ENCODE measurements around the gene CACNA1H.

CACNA1H gene

DNA sequence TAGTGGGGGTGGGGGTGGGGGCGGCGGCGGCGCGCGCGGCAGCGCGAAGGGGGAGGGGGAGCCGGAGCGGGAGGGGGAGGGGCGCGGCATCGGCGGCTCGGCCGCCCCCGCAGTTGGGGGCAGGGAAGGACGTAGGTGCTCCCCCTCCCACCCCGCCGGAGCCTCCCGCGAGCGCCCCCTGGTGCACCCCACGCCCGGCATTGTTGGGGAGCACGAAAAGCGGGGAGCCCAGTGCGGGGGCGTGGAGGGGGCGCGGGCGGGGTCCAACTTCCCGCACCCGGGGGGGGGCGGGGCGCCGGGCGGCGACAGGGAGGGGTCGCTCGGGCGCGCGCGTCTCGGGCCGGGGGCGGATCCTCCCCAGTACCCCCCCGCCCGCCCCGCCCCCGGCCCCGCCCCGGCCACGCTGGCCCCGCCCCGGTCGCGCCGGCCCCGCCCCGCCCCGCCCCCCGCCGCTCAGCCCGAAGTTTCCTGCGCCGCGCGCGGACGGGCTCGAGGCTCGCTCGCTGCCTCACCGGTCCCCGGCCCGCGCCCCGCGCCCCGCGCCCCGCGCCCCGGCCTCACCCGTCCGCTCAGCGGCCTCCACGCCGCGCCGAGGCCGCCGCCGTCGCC, at the start of gene CACNA1H:
Gene CACNA1H (plus strand): TSS at position 456 of the 609 bp plus-strand sequence. CDS start 632 bp downstream, outside the sequence.
- peak; percentile 33 for DNase-seq (ENCODE audit: low read depth)

DNA sequence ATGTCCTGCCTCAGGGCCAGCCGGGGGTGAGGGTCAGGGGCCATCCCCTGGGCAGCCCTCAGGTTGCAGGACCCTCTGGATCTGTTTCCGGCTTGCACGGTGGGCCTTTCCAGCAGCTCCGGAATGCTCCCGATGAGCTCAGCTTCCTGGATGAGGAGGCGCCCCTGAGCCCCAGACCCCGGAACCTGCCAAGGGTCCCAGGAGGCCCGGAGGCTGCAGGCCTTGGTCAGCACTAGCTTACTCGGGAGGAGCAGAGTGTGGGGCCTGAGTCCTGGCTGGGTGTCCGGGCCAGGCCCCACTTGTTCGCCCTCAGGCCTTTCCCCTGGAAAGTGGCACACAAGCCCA, 49.3 kb upstream of the CACNA1H start:
- DNase-seq (ENCODE audit: low read depth) = no peak

DNA sequence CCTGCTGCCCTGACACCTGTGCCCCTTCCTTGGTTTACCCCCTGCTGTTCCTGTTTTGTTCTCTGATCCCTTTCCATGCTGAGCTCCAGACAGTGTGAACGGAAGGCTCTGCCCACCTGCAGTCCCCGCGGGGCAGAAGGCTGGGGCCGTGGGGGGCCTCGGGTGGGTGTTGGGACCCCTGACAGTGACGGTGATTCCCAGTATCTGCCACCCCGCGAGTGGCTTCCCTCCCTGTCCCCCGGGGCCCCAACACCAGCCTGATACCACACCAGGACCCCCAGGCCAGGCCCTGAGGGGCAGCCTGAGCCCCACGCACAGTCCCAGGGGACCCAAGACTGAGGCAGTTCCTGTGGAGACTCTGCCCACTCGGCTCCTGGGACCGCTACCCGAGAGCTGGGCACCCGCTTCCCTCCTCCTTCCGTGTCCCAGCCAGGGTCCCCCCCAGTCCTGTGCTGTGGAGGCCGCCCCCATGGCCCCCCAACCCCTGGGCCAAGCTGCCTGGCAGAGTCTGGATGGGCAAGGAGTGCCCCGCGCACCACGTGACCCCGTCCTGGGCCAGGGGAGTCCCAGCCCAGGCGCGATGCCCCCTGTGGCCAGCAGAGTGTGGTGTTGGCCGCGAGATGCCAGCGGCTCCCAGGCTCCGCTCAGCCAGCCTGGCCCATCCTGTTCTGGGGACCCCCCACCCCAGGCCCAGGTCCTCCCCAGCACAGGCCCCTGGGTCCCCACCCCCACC, 46.9 kb upstream of the CACNA1H start:
- no peak for DNase-seq (ENCODE audit: low read depth)

DNA sequence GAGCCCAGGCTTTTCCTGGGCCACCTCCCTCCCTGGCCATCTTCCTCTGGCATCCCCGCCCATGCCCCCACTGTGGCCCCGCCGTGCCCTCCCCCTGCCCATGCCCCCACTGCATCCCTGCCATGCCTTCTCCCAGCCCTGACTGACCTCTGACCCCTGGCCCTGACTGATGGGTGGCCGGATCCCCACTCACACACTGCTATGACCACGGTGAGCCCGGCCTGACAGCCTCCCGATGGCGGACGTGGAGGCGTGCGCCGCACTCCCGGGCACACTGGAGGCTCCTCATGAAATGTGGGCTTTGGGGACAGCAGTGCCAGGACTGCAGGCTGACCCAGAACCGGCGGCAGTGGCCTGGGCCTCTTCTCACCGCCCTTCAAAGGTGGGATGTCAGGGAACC, 46.2 kb upstream of the CACNA1H start:
- DNase-seq (ENCODE audit: low read depth) = no peak

DNA sequence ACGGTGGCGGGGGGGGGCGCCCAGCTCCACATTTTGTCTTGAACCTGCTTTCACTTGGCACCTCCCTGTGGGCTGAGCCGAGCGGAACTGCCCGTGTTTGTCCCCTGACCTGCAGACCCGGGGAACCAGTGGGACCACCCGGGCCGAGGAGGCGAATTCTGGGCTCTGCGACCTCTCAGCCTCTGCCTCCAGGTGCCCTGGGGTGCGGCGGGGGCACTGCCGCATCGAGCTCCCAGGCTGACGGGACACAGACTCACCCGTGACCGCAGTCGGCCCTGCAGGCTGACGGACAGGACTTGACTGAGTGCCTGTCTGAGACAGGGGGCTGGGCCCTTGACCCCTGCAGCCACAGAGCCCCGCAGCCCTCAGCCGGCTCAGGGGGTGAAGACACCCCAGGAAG, 45.8 kb upstream of the CACNA1H start:
- DNase-seq (ENCODE audit: low read depth) = no peak

DNA sequence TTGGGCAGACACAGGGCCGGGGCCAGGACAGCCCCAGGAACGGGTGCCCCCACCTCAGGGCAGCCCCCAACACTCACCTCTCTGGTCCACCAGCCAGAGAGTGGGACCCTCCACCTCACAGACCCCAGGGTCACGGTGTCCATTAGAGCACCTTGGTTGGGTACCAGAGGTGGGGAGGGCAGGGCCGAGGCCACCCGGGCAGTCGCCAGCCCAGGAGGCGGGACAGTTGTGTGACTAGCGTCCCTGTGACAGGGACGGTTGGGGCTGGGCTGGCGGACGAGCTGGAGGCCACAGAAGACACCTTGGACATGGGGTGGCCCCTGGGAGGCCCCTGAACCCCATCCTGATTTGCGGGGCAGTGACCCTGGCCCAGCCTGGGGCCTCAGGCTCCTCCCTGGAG, 45.2 kb upstream of the CACNA1H start:
- no peak for DNase-seq (ENCODE audit: low read depth)

DNA sequence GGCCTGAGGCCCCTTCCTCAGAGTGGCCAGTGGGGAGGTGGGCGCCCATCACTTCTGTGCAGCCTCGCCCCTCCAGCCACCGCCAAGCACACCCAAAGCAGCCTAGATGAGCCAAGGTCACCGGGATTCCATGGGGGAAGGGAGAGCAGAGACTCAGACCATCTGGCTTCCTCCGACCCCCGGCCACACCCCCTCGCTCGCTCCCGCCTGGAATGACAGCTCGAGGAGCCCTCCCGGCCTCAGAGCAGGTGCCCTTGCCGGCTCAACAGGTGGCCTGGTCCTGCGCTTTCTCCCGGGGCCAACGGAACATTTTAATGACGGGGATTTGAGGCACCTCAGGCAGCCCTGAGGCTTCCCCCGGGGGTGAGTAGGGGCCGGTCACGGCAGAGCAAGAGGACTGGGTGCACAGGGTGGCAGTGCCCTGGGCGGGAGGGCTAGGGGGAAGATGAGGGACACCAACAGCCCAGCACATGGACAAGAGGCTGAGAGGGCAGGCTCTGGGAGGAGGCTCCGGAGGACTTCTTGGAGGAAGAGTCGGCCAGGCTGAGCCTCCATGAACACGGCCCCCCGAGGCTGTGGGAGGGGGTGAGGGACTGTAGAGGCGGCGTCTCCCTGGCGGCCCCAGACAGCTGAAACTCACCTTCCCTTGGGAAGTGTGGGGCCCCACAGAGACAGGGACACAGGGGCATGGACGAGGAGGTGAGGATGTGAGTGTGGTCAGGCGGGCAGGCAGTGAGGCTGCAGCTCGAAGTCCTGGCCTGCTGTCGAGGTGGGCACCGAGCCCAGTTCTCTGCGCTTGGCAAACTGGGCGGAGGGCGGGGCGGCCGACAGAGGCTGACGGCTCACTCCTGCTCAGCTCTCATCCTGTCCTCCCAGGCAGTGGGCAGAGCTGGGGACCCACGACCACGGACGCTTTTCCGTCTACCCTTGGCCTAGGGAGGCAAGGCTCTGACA, 44.3 kb upstream of the CACNA1H start:
- no peak for DNase-seq (ENCODE audit: low read depth)

DNA sequence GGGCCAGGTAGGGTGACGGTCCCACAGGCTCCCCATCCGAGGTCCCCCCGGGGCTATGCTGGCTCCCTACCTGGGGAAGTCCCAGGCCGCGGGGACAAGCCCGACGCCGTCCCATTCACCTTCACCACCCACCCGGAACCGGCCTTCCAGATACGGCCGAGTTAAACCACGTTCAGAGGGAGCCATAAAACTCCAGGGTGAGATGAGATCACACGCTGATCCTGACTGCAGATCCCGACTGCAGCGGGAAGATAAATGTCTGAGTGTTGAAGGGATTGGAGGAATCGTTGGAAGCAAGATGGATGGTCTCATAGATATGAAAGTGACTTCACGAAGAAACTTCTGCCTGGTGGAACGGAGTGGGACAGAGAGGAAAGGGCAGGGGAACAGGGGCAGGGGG, 43.3 kb upstream of the CACNA1H start:
- no peak for DNase-seq (ENCODE audit: low read depth)

DNA sequence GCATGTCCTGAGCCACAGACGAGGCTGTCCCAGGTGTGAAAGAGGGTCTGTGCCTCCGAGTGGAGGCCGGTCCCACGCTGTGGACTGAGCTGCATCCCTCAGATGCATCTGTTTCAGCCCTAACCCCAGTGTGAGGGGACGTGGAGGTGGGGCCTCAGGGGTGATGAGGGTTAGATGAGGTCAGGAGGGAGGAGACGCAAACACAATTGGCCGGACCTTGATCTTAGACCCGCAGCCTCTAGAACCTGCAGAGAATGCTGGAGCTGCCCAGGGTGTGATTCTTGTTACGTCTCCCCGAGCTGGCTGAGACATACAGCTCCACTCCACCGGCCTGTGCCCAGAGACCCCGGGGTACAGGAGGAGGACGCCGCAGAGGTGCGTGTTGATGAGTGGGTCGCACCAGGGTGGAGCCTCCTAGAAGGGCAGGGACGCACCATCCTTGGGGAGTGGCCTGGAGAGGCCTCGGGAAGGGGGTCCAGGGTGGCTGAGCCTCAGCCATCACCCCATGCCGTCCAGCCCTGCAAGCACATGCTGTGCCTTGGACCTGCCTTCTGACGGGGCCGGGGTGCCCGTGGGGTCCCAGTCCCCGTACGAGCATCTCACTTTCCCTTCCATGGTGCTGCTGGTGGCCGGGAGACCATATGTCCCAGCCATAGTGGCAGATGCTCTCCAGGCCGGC, 40.3 kb upstream of the CACNA1H start:
- no peak for DNase-seq (ENCODE audit: low read depth)

DNA sequence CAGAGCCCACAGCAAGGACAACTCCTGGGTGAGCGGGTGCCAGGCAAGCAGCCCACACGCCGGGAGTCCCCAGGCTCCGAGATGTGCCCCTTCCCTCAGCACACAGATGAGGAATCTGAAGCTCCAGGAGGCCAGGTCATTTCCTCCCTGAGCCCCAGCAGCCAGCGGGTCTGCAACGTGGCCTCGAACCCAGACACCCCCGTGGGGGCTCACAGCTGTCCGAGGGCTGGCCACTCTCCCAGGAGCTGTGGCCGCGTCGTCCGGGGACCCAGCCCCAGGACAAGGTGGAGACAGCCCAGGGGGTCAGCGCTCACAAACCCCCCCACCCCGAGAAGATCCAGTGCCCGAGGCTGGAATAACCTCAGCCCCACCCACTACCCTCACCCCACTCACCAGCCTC, 39.4 kb upstream of the CACNA1H start:
- DNase-seq (ENCODE audit: low read depth) = no peak

DNA sequence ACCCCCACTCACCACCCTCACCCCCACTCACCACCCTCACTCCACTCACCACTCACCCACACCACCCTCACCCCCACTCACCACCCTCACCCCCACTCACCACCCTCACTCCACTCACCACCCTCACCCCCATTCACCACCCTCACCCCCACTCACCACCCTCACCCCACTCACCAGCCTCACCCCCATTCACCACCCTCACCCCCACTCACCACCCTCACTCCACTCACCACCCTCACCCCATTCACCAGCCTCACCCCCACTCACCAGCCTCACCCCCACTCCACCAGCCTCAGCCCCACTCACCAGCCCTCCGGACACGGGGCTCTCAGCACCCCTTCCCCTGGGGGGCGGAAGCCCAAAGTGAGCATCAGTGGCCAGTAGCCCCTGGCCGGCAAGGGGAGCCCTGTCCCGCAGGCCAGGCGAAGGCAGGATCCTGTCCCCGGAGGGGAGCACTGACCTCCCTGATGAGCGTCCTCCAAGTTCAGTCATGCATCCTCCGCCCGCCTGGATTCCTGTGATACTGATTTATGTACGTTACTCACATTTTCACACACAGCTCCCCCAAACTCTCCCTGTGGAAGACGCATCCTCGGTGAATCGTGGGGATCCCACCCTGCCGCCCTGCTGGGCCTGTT, 38.9 kb upstream of the CACNA1H start:
- DNase-seq (ENCODE audit: low read depth) = no peak

DNA sequence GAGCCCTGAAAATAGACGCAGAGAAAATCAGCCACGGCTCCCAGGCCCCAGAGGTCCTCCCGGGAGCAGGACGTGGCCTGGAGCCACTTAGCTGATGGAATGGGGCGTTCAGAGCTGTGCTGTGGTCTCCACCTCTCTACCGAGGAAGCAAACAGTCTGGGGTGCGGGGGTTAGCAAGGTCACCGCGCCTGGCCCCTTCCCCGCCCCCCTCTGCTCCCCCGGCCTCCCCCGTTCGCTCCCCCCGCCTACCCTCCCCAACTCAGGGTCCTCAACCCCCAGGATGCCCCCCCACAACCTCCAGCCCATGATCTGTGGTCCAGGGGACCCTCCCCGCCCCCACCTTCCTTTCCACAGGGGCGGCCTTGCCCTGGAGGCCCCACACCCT, 36.2 kb upstream of the CACNA1H start:
- DNase-seq (ENCODE audit: low read depth) = no peak

DNA sequence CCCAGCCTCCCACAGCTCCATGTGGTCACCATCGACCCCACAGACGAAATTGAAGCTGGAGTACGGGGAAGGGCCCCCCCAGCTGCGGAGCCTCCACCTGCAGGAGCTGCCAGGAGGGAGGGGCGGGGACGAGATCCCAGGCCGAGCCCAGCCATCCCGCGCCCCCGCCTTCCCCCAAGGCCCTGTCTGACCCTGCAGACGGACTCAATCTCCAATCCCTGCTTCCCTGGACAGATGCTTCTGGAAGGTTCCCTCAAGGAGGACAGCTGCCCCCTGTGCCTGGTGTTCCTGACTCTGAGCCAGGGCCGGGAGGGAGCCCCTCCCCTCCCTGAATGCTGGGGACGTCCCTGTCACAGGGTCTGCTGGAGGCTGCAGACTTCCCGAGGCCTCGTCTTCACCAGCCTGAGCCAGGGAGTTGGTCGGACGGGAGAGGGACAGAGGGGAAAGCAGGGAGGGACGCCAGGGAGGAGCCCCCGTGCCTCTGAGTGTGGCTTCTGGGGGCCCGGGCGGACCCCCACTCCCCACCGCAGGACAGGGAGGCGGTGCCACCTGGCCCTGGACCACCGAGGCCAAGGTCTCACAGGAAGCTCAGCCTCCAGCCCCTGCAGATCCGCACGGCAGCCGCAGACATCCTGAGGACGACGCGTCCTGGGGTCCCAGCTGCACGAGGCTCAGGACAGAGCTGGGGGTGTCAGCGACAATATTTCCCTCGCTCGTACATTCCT, 35.6 kb upstream of the CACNA1H start:
- no peak for DNase-seq (ENCODE audit: low read depth)

DNA sequence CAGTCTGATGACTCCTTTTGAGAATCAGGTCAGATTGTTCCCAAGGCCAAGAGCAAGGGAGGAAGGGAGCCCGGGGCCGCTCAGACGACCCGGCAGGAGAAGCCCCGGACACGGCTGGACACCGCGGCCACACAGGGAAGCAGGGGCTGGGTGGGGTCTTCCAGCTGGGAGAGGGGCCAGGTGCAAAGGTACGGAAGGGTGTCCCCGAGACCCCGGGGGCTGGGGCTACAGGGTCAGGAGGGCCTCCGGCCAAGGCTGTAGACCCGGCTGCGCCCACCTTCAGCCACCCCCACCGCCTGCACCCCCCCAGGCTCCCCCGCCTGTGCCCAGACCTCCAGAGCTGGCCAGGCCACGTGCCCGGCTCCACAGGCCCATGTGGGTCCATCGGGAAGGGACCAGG, 35.0 kb upstream of the CACNA1H start:
- no peak for DNase-seq (ENCODE audit: low read depth)

DNA sequence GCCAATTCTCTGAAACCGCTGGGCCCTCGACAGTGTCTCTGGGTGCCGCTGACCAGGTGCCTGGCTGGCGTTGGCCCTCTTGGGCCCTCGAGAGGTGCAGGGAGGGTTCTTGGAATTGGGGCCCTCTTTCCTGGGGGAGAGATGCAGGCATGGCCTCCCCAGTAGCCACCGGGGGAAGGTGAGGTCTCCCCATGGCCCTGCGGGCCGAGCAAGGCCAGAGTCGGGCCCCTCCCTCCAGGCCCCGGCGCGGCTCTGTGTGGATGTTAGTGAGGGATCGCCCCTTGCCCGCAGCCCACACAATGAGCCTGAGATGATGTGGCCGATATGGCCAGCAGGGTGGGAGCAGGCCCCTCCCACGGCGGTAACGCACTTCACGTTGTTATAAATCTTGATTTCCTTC, 33.8 kb upstream of the CACNA1H start:
- DNase-seq (ENCODE audit: low read depth) = no peak

DNA sequence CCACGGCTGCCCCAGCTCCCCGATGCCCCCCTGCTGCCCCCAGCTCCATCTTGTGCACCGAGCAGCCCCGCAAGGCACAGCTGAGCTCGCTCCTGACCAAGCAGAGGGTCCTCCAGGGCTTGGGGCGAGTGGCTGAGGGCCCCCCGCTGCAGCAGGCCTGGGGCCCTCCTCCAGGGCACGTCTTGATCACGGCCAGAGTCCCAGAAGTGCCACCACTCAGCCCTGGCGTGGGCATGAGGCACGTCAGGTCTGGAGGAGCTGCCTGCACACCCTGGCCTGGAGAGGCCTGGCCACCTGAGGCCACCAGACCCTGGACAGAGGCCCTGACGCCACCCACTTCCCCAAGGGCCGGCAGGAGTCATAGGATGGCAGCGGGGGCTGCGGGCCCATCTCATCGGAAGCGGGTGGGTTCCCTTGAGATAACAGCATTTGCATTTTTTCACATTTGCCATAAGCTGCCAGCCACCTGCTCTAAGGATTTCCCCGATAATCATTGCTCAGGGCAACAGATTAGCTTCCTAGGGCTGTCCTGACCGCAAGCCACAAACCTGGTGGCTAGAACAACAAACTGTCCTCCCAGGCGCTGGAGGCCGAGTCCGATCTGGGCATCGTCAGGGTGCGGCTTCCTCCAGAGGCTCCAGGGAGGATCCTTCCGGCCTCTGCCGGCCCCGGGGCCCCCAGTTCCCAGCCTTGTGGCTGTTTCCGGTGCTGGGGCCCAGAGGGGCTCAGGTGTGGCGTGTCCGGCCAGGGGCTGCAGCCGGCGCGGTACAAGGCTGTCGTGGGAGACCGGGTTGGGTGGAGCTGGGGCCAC, 32.9 kb upstream of the CACNA1H start:
- no peak for DNase-seq (ENCODE audit: low read depth)

DNA sequence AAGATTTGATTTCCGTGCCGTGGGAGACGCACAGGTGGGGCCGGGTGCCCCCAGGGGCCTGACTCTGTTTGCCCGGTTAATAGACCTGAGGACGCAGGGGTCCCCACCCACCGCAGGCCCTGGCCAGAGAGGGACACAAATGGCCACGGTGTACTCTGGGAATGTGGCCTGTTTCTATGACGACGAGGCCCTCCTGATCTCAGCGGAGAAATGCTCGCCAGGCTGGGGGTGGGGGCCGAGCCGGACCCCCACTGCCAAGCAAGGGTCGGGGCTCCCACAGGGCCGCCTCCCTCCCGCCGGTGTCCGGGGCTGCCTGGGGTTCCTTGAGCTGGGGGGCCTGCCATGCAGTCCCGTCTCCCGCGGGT, 32.3 kb upstream of the CACNA1H start:
- DNase-seq (ENCODE audit: low read depth) = no peak

DNA sequence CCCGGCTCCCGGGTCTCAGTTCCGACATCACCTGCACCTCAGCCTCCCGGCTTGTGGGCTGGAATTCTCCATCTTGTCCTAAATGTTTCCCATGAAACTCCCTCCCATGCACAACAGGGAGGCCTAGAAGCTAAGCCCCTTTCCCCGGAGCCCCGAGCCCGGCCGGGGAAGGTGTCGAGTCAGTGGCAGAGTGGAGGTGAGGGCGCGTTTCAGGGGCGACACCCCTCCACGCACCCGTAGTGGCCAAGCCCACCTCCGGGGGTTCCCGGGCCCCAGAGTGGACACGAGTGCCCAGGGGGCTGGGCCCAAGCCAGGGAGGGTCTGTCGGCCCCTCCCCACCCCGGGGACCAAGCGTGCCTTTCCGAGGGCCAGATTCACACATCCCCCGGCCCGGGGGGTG, 31.9 kb upstream of the CACNA1H start:
- no peak for DNase-seq (ENCODE audit: low read depth)

DNA sequence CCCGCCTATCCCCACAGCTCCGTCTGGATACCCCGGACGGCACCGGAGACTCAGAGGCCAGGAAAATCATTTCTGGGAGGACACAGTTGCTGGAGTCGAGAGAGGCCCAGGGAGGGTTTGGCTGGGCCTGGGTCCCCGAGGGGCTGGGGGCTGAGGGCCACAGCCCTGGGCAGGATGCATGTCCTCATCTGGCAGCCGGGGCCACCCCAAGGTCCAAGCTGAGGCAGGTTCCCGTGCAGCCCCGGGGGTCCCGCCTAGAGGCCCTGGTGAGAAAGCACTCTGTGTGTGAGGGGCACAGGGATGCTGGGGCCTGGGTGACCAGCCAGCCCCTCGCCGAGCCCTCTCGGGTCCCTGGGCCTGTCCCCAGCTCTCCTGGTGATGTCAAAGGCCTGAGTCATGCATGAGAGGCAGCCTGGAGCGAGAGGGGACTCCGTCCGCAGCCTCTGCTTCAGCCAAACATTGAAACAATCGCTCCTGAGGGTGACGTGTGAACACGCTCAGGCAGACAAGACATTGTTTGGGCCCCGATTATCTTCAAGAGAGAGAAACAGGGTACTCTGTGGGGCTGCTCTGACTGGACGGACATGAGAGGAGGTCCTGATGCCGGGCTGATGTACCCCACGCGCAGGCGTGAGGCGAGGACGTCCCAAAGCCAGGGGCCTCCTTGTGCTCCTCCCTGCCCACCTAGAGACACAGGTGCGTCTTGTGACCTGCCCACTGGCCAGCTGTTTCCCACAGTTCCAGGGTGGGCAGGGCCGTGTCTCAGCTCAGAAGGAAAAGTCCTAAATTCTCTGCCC, 31.1 kb upstream of the CACNA1H start:
- DNase-seq (ENCODE audit: low read depth) = no peak

DNA sequence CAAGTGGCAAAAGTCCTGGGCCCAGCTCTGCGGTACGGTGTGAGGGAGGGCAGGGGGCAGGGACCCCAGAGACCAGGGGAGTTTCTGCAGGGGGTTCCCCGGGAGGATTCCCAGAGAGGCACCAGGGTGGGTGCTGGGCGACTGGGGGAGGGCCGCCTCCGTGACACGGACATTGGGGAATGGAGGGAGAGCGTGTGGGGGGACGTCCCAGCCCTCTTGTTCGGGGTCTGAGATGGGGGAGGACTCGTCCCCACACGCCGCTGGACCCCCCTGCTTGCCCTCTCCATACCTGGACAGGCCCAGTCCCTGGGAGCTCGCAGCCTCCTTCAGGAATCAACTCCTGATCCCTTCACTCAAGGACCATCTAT, 30.5 kb upstream of the CACNA1H start:
- no peak for DNase-seq (ENCODE audit: low read depth)

Data from stimulated activated CD8-positive, alpha-beta memory T cell treated with anti-CD3 and anti-CD28 coated beads, Interleukin-12 subunit alpha, Interleukin-12 subunit beta, amount 100 ng/mL, for 1 hour (primary cell).